GM19438 (cell line): ENCODE results near the gene GRB7.

Source experiments
- ATAC-seq: cut with Tn5 transposase; IDR thresholded peaks from one replicate; pipeline ENCODE4 v1.9.1; 2021; ENCODE audit warnings: low read depth; ENCODE audit not compliant: unreplicated experiment

Gene GRB7

DNA sequence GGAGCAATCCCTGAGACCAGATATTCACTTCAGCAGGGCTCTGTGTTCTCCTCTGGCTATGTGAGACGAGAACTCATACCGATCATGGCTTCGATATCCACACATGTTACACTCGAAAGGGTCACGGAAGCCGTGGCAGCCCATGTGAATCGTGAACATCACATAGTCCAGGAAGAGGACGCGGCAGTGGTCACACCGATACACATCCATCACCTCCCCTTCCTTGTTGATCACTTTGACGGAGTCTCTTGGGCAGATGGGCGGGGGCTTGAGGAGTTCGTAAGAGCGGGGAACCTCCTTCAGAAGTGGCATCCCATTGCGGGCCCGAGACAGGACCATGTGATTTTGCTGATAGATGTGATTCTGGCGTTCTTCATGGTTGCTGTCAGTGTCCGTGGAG is 28.0 kb downstream of the GRB7 start:
- no peak for ATAC-seq

GRCh38 chr17:39767147-39767546 is 29.4 kb downstream of the GRB7 start:
- ATAC-seq: no peak

DNA sequence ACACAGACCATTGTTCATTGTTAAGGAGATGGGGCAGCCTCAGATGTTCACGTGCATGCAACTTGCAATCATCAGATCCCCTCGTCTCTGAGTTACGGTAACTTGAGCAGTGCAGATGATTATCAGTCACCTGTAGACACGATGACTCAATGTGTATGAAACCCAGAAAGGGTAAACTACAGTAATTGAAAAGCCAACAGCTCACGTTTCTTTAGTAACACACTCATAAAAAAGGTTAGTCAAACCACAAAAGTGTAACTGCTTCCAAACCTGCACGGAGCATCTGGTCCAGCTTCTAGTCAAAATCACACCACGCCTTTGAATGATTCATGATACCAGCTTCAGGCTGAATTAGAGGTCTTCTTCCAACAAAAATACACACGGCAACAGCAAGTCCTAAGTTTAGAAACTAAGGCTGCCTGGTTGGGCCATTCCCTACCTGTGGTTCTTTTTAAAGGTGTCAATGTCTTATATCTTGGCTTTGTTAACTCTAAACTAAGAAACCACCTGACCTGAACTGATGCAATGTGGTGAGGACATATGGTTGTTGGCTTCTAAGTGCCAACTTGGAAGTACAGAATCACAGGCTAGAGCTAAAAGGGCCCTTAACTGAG is 32.3 kb downstream of the GRB7 start:
- no peak for ATAC-seq

DNA sequence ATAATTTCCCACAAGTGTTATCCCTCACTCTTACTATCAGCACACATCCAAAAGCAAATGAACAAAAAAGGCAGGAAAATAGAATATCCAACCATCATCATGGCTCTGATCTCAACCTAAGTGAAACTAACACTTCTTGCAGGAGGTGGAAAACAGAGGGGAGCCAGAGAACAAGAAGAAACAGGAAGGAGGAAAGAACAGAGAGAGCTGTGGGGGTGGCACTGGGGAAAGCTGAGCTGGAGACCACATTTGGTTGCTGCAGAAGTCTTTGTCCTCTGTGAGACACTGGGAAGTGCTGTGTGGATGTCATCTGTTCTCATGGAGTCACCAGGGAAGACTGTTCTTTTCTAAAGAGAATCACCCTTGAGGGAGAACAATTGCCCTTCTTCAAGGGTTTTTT is 34.7 kb downstream of the GRB7 start:
- no peak for ATAC-seq

- ATAC-seq: no peak
Measured at GRCh38 chr17:39772987-39773934, 35.5 kb downstream of the GRB7 start.

DNA sequence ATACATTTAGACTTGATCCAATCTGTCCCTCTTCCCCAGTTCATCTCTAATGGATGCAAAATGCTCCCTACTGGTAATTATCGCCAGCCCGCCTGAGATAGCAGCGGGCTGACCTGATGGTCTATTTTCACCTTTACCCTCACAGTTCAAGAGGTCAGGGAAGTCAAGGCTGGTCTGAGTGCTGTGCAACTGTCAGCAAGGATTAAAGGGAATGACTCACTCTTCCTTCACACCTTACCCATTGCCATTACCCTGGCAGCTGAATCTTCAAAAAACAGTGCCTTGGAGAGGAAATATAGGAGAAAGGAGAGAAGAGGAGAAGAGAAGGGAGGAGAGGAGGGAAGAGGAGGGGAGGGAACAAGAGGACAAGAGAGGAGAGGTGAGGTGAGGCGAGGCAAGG is 36.3 kb downstream of the GRB7 start:
- no peak for ATAC-seq

DNA sequence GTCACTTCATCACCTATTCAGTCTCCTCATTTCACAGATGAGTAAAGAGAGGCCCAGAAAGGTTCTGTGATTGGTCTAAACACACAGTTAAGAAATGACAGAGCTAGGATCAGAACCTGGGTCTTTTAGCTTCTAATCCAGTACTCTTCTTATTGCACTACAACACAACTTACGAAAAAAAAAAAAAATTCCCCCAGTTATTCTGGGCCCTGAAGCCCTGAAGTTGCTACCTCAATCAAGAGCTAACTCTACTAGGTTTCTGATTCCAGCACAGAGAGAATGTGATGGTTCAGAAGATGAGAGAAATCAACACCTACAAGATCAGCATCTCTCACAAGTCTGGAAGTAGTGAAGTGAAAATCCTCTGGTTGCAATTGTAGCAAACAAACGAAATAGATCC is 37.3 kb downstream of the GRB7 start:
- ATAC-seq: no peak

DNA sequence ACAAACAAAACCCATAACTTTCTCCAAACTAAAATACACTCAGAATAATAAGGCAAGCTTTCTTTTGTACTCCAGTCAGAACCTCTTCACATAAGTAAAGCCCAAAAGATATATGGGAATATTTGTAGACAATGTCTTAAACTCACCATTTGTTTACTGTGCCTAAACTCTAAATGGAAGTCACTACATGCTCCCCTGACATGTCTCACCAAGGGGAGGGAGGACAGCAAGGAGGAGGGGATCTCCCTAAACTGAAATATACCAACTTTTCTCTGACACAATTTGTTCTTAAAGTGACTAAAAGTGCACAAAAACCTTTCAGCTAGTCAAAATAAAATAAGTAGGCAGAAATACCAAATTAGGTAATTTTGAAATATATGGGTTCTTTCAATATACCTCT is 38.5 kb downstream of the GRB7 start:
- no peak for ATAC-seq

- no peak for ATAC-seq
Measured at GRCh38 chr17:39777534-39778365, 40.0 kb downstream of the GRB7 start.

- ATAC-seq: no peak
Measured at GRCh38 chr17:39781031-39781860, 43.5 kb downstream of the GRB7 start.

- ATAC-seq: no peak
Measured at GRCh38 chr17:39781861-39782213, 44.1 kb downstream of the GRB7 start.

DNA sequence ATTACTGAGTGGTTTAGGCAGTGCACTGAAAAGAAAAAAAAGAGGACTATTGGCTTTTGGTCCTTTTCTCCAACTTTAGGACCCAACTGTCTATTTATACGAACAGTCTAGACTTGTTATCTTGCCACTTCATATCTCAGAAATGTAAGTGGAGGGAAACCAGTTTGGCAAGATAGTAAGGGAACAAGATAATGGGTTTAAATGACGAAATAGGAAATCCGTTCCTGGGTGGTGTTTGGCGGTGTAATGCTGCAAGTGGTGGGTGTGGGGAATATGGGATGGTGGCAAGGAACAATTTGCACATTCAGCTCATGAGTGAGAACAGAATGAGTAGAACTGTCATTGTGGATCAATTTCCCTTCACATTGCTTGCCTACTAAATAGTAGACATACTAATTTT is 44.7 kb downstream of the GRB7 start:
- ATAC-seq: no peak

DNA sequence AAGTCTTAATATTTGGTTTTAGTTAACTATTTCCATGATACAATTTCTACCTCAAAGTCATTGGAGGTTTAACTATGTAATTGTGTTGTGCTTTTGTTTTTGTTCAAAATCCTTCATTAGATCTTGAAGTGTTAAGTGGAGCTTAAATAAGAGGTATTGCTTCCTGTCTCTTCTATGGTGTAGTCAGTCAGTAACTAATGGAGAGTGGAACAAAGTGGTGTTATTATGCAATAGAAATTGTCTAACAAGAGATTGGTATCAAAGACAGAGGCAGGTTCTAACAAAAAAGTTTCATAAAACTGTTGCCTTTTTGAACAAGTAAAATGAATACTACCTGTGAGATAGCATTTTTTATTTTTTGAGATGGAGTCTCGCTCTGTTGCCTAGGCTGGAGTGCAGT is 45.2 kb downstream of the GRB7 start:
- no peak for ATAC-seq

DNA sequence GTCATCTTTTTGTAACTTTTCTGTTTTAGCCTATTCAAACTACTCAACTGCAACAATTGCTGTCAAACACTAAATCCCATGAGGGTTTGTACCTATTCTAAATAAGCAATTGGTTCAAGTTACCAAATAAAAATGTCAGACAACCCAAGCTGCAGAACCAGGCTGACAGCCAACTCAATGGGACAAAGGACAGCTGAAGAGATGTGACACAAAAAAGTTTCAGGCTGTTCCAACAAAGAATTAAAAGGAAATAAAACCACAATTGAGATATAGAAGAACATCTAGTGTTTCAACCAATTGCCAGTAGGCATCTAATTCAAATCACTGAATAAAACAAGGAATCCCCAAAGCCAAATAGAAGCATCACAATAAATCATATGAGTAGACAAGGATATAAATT is 49.3 kb downstream of the GRB7 start:
- no peak for ATAC-seq

- no peak for ATAC-seq
Measured at GRCh38 chr17:39787743-39788484, 50.2 kb downstream of the GRB7 start.

GRCh38 chr17:39791111-39791992 is 53.6 kb downstream of the GRB7 start:
- ATAC-seq: no peak

DNA sequence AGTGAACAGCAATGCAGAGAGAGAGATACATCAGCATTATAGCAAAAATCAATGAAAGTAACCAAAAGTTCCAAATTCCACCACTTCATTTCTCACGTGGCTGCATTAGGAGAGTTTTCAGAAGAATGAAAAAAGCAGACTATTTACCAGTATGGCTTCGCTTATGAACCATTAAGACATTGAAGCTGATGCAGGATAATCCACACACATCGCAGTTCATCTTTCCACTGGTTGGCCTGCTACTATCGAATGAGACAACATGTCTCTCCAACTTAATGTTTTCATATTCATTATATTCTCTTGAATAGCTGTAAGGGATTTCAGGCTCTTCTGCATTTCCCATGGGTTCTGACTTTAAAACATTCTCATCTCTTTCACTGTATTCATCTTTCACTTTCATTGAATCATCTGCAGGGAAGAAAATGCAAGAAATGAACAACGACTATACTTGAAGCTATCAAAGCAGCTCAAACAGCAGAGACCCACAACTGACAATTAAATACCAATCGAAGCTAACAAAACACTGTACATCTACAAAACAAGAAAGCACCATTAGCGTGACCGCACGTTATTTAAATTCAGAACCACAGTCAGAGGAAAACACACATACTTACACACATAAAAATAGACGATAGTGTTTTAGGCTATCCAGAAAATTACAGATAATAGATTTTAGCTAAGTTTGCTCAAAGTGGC is 54.9 kb downstream of the GRB7 start:
- ATAC-seq: no peak

DNA sequence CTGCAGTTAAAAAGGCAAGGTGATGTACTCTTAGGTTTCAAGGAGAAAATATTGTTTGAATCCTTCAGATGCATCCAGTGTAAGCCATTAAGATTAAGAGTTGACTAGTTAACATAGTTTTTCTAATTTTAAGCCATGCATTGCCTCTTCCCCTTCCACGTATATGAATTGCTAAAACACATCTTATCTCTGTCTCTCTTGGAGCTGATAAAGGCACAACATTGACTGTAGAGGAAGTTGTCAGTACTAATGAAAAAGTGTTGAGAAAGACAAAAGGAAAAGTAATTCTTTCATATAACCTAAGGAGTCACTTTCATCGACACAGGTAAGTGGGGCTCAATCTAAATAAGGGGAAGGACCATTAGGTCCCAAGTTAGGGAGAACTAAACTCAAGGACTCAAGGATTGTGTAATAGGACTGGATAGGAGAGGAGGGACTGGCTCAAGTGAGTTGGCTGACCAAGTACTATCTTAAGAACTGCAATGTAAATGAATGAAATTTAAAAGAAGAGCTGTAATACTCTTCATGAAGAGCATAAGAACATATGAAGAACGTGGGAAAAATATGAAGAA is 55.6 kb downstream of the GRB7 start:
- ATAC-seq: no peak
